HG02571 (cell line): ENCODE data around the gene DDO.

Experiments
- ATAC-seq: cut with Tn5 transposase; IDR thresholded peaks from one replicate; pipeline ENCODE4 v1.9.1; 2021; ENCODE audit warnings: mild to moderate bottlenecking, moderate library complexity; ENCODE audit not compliant: unreplicated experiment

The DDO gene

DNA sequence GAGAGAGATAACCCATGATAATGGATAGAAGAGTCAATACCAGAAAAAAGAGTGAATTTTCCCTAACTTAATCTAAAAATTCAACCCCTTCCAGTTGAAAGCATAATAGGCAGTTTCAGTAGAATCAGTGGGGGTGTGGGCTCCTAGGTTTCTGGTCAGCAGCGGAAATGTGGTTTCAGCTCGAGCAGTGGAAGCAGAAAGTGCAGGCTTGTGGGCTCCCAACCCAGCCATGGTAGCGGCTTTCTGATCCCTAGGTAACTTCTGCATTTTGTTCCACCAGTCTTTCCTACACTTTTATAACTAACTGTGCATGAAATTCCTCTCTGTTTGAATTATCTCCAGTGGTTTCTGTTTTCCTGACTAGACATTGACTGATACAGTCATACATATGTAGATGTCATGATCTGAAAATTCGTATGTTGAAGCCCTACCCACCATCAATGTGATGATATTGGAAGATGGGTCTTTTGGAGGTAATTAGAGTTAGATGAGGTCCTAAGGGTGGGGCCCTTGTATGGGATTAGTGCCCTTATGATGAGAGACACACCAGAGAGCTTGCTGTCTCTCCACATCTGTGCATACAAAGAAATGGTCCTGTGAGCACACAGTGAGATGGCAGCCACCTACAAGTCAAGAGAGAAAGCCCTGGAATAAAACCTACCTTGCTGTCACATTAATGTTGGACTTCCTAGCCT, 6.5 kb upstream of the DDO start:
- ATAC-seq = no peak

DNA sequence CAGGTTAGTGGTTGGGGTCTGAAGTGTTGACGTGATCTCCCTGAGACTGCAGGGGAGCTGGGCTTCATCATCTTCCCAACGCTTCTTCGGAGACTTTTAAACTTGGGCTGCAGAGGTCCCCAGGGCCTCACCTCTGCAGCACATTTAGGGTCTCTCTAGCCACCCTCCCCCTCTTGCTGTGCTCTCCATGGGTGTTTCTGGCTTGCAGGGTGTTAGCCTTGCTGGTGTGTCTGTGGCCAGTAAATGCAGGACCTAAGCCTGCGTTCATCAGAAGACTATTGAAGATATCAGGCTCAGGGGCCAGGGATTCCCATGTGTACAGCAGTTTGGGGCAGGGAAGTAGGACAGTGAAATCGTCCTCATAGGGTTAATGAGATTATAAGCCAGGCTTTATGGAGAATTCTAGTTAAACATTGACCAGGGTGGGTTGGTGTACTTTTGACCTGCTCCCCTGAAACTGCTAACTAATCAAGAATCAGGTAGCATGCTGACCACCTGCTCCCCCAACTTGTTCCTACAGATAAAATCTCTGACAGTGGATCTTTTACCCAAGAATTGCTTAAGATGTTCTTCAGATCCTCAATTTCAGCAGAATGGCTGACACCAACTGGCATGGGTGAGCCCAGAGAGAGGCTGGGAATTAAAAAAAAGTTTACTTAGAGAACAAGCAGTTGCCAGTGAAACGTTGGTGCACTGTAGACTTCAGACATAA, 3.8 kb upstream of the DDO start:
- no peak for ATAC-seq

DNA sequence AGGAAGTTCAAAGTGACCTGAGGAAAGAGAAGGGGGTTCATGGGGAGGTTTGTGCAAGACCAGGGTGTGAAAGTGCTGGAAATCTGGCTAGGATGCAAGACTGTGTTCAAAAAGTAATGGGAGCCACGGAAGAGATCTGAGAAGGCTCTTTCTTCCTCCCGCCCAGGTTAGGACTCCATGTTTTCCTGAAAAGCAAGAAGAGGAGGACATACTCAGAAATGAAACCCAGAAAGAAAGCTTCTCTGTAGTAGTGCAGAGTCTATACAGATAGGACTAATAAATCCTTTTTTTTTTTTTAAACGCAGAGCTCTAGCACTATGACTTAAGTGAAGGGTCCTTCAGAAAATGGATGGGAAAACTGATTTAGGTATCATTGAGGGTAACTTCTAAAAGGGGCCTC, 3.2 kb upstream of the DDO start:
- ATAC-seq = no peak

DNA sequence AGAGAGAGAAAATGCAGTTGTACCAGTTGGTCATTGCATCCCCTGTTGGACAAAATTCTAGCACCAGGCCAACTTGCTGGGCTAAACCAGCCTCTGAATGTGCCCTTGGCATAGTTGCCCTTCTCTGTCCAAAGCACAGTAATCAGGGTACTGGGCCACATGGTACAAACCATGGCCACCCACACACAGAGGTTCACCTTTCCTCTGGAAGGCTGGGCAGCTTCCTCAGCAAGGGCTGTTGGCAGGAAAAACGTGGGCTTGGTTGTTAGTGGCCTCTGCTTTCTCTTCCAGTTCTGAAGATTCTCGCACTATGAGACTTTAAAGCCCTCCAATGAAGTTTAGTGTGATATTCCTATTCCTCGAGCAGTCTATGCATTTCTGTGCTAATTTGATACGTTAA, 706 bp downstream of the DDO start:
- no peak for ATAC-seq

GRCh38 chr6:110412360-110412759, 3.0 kb downstream of the DDO start:
- no peak for ATAC-seq

- ATAC-seq = no peak
Observed at GRCh38 chr6:110410511-110410910, 4.9 kb downstream of the DDO start.

- ATAC-seq = no peak
Observed at GRCh38 chr6:110409794-110410193, 5.6 kb downstream of the DDO start.

DNA sequence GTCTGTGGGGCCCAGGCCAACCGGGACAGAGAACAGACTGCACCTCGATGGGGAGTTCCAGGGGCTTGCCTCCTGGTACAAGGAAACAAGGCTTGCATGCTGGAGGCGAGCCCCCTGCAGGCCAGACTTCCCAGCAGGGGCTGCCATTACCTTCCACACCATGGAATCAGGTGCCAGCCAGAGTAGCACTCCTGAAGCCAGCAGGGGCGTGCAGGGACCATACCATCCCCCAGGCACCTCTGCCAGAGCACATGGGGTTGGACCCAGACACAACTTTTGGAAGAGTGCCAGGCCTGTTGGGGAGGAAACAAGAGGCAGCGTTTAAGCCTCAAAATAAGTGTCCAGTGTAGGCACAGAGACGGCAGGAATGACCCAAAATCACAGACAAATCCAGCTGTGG, 6.5 kb downstream of the DDO start:
- no peak for ATAC-seq

DNA sequence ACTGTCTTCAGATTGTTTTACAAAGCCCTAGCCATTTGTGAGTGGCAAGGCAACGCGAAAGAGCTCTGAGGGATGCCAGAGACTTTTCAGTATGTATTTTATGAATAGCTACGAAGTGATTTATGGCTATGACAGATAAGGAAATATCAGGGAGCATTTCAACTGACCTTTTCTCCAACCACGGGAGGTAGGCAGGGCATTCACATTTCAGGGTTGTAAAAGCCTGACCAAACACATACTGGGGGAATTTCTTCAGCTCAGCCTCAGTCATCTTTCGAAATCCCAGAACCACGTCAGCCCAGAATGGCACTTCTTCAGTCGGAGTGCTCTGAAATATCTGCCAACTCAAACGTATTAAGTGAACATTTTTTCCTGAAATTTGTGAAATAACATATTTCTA, 10.8 kb downstream of the DDO start:
- ATAC-seq = no peak

DNA sequence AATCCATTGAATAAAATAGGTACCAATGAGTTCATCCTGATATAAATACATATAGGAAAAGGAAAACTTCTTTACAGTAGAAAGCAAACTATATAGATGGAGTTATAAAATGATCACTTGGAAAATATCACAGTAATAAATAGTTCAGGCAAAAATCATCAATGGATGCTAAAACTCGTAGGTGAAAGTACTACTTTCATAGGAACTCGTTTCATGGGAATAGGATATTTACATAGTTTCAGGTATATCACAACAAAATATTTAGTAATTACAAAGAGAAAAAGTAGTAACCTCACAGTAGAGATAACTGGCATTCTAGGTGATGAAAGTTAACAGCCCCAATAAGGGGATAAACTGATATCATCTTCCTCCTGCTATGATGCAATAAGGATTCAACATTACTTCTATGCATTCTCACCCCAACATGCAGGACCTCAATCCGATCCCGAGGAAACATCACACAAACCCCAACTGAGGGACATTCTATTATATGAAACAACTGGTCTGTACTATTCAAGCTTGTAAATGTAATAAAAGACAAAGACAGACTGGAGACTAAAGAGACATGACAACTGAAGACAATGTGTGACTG, 13.7 kb downstream of the DDO start:
- ATAC-seq = no peak

GRCh38 chr6:110400208-110400607, 15.2 kb downstream of the DDO start:
- ATAC-seq = no peak

DNA sequence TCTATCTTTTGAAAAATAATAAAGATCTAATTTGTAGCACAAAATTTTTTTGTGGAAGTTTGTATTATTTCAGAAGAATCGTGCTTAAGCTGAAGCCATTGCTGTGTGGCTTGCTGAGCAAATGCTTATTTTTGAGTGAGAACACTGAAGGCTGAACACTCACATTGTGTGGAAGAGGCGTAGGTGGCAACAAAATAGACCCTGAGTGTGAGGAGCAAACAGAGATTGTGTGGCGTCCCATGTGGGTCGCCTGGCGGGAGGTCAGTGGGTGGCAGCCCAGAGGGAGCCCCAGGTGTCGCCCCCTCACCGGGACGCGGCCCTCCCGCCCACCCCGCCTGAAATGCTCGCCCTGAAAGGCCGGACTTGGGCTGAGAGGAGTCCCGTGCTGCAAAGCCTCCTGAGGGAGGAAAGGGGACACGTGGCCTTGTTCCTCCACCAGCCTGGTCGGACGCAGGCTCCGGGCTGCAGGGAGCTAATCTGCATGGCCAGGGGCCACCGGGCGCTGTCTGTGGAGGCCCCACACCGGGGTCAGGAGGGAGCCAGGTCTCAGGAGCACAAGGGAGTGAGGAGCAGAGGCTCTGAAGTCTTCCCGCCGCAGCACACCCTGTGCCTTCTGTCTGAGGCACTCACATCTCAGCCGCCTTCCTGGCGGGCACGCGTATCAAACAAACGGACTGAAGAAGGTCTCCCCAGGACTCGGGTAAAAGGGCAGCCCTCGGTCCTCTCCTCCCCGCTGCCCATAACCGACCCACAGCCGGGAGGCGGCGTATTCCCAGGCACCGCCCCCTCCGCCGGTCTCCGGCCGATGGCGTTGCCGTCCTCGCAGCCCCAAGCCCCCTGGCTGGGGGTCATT, 15.9 kb downstream of the DDO start:
- no peak for ATAC-seq

- ATAC-seq = no peak
Observed at GRCh38 chr6:110398778-110399177, 16.6 kb downstream of the DDO start.

- ATAC-seq = no peak
Observed at GRCh38 chr6:110395221-110395620, 20.2 kb downstream of the DDO start.

- no peak for ATAC-seq
Observed at GRCh38 chr6:110394409-110394808, 21.0 kb downstream of the DDO start.

GRCh38 chr6:110392727-110393126, 22.6 kb downstream of the DDO start:
- no peak for ATAC-seq

DNA sequence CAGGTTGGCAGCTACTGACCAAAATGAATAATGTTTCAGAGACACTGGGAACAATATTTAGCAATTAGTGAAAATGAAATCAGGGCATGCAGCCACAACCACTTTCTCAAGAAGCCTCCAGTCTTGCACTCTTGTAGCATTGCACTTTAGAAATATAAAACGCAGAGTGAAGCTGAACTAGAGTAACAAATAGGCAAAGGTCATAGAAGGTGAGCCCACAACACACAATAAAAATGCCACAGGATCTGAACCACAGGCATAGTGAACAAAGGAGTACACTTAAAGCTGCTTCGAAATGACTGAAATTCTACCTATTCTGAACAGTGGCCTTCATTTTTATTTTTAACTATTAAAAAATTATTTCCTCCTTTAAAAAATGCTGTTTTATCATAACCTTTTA, 25.0 kb downstream of the DDO start:
- ATAC-seq = no peak

GRCh38 chr6:110389689-110390382, 25.5 kb downstream of the DDO start:
- no peak for ATAC-seq

DNA sequence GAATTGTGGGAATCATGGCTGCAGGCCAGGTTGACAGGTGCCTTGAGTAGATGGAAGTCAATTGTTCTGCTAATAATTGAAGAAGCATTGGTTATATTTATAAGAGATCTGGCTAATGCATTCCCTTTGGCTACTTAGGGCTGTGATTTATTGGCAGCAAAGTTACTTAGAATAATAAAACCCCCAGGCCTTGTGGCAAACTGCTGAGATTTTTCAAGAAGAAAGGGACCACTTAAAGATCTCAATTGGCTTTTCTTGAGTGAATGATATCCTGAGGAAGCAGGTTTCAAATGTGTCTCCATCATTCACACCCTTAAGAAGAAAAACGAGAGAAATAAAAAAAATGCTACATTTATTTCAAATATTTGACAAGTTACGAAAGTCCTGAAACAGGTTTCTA, 27.4 kb downstream of the DDO start:
- ATAC-seq = no peak

- no peak for ATAC-seq
Observed at GRCh38 chr6:110385458-110385863, 29.9 kb downstream of the DDO start.

- no peak for ATAC-seq
Observed at GRCh38 chr6:110378552-110378951, 36.8 kb downstream of the DDO start.
